SK-N-SH (cell line): ENCODE data around the gene KRT2. TPM values are rescaled to one million over a fixed set of nuclear protein-coding genes. Genes with fewer than 3 reads are reported as not detected.

Experiments used
- CTCF ChIA-PET: fragments of 300-600, 350-600 bp; formaldehyde crosslinking; extraction: SDS; loops from one replicate; lab custom pipeline; 2021; lab: Yijun Ruan, JAX
- POLR2A ChIA-PET: fragments of 350-600 bp; sonication (Branson Sonifier 250); formaldehyde crosslinking; extraction: SDS; loops from one replicate; lab custom pipeline; 2020; ENCODE audit warnings: antibody characterized with exemption, inconsistent platforms; lab: Yijun Ruan, JAX
- DNase-seq: peaks from one replicate; pipeline ENCODE4 v3.0.0; 2012
- H2AFZ ChIP-seq: fragments of 200-600 bp; sonication (generic); 2 replicates; pipeline ENCODE4 v1.8.1; 2016; ENCODE audit warnings: antibody characterized with exemption, mild to moderate bottlenecking, low read depth
- H3F3A ChIP-seq: fragments of 200-600 bp; sonication (generic); replicated peaks from 2 replicates; pipeline ENCODE3; 2016; ENCODE audit warnings: antibody characterized with exemption, mild to moderate bottlenecking; ENCODE audit not compliant: insufficient read depth
- H3K27ac ChIP-seq, 2 experiments: fragments of 200-500 bp in 1 of 2; fragments of 200-600 bp in 1 of 2; sonication (Bioruptor generic) in 1 of 2; sonication (generic), shearing (Covaris generic) in 1 of 2; 2 replicates each; pipeline versions ENCODE4 v1.5.1 to v1.6.1; 2014 to 2016; ENCODE audit warnings: low read depth in 2 of 2, inconsistent platforms in 1 of 2, low read length in 1 of 2, mild to moderate bottlenecking in 1 of 2, mixed read lengths in 1 of 2
- H3K27me3 ChIP-seq: fragments of 200-600 bp; sonication (generic), shearing (Covaris generic); 2 replicates; pipeline ENCODE4 v1.6.1; 2016; ENCODE audit warnings: mixed run types; ENCODE audit not compliant: insufficient read depth
- H3K36me3 ChIP-seq, 2 experiments: fragments of 200-500 bp in 1 of 2; fragments of 200-600 bp in 1 of 2; sonication (Bioruptor generic) in 1 of 2; sonication (generic) in 1 of 2; replicated peaks in 1 of 2; 2 replicates each; pipeline versions ENCODE3 to v1.5.1; 2014 to 2016; ENCODE audit warnings: low read length in 1 of 2, mild to moderate bottlenecking in 1 of 2; ENCODE audit not compliant: insufficient read depth in 2 of 2, control insufficient read depth in 1 of 2
- H3K4me1 ChIP-seq, 2 experiments: fragments of 200-500 bp in 1 of 2; fragments of 200-600 bp in 1 of 2; sonication (Bioruptor generic) in 1 of 2; sonication (generic), shearing (Covaris generic) in 1 of 2; 2 replicates each; pipeline versions ENCODE4 v1.5.1 to v1.6.1; 2014 to 2016; ENCODE audit warnings: low read depth in 1 of 2, low read length in 1 of 2, mixed run types in 1 of 2; ENCODE audit not compliant: insufficient read depth in 2 of 2, control insufficient read depth in 1 of 2
- H3K4me2 ChIP-seq: fragments of 200-600 bp; sonication (generic), shearing (Covaris generic); 2 replicates; pipeline ENCODE4 v1.6.1; 2017; ENCODE audit warnings: mixed run types
- H3K4me3 ChIP-seq, 2 experiments: fragments of 200-500 bp in 1 of 2; fragments of 200-600 bp in 1 of 2; sonication (Bioruptor generic) in 1 of 2; sonication (generic), shearing (Covaris generic) in 1 of 2; 2 replicates each; pipeline versions ENCODE4 v1.5.1 to v1.8.1; 2014 to 2016; ENCODE audit warnings: low read depth in 2 of 2, inconsistent platforms in 1 of 2, low read length in 1 of 2, mild to moderate bottlenecking in 1 of 2, mixed read lengths in 1 of 2, moderate library complexity in 1 of 2
- H3K79me2 ChIP-seq: fragments of 200-600 bp; sonication (generic); 2 replicates; pipeline ENCODE4 v1.8.1; 2017; ENCODE audit warnings: mild to moderate bottlenecking; ENCODE audit not compliant: insufficient read depth
- H3K9ac ChIP-seq: fragments of 200-600 bp; sonication (generic); 2 replicates; pipeline ENCODE4 v1.6.1; 2017; ENCODE audit warnings: mixed run types
- H3K9me2 ChIP-seq: fragments of 200-600 bp; sonication (generic); 2 replicates; pipeline ENCODE4 v1.6.1; 2017; ENCODE audit warnings: mixed run types
- H3K9me3 ChIP-seq: fragments of 200-600 bp; sonication (generic); 2 replicates; pipeline ENCODE4 v1.6.1; 2017; ENCODE audit warnings: mixed run types, mild to moderate bottlenecking, moderate library complexity
- H4K20me1 ChIP-seq: fragments of 200-600 bp; sonication (generic); 2 replicates; pipeline ENCODE4 v1.6.1; 2017; ENCODE audit warnings: mild to moderate bottlenecking, mixed run types; ENCODE audit not compliant: insufficient read depth
- CHD2 ChIP-seq: fragments of 150-350 bp; IDR thresholded peaks from 2 replicates; pipeline ENCODE4 v1.6.1; 2018; ENCODE audit warnings: low read length; ENCODE audit not compliant: partially characterized antibody
- EZH2phosphoT487 ChIP-seq: fragments of 200-600 bp; sonication (generic); IDR thresholded peaks from 2 replicates; pipeline ENCODE4 v1.6.1; 2017; ENCODE audit warnings: low read depth, mixed run types, mild to moderate bottlenecking, antibody characterized with exemption, moderate library complexity, borderline replicate concordance
- GABPA ChIP-seq: IDR thresholded peaks from 2 replicates; pipeline ENCODE4 v1.4.0; 2012; ENCODE audit warnings: low read depth, mild to moderate bottlenecking
- GATA2 ChIP-seq: sonication (generic); formaldehyde crosslinking; IDR thresholded peaks from 2 replicates; pipeline ENCODE4 v1.5.0; 2020; ENCODE audit warnings: mild to moderate bottlenecking, missing genetic modification reagents
- IRF3 ChIP-seq: fragments of 150-350 bp; IDR thresholded peaks from 2 replicates; pipeline ENCODE4 v1.6.1; 2016; ENCODE audit warnings: mild to moderate bottlenecking, low read depth, low read length
- JUND ChIP-seq: IDR thresholded peaks from 2 replicates; pipeline ENCODE4 v1.4.0; 2012
- MEF2A ChIP-seq: IDR thresholded peaks from 2 replicates; pipeline ENCODE4 v1.4.0; 2012; ENCODE audit warnings: low read depth, borderline replicate concordance
- NFIC ChIP-seq: IDR thresholded peaks from 2 replicates; pipeline ENCODE4 v1.4.0; 2012; ENCODE audit warnings: borderline replicate concordance
- NRF1 ChIP-seq: IDR thresholded peaks from 2 replicates; pipeline ENCODE4 v1.6.1; 2012; ENCODE audit warnings: low read depth, mild to moderate bottlenecking, low read length
- PBX3 ChIP-seq: IDR thresholded peaks from 2 replicates; pipeline ENCODE4; 2012
- POLR2AphosphoS5 ChIP-seq: IDR thresholded peaks from 2 replicates; pipeline ENCODE4 v1.6.1; 2012; ENCODE audit warnings: low read depth, low read length
- RAD21 ChIP-seq: IDR thresholded peaks from 2 replicates; pipeline ENCODE4 v1.6.1; 2012; ENCODE audit warnings: mild to moderate bottlenecking, low read length
- RCOR1 ChIP-seq: fragments of 150-350 bp; IDR thresholded peaks from 2 replicates; pipeline ENCODE4 v1.6.1; 2017; ENCODE audit warnings: antibody characterized with exemption, low read length
- RXRA ChIP-seq: IDR thresholded peaks from 2 replicates; pipeline ENCODE4 v1.4.0; 2012; ENCODE audit warnings: low read depth, mild to moderate bottlenecking, borderline replicate concordance
- SIN3A ChIP-seq: IDR thresholded peaks from 2 replicates; pipeline ENCODE4 v1.6.1; 2012; ENCODE audit warnings: low read depth, mild to moderate bottlenecking, low read length, moderate library complexity, borderline replicate concordance
- ZBTB33 ChIP-seq: IDR thresholded peaks from 2 replicates; pipeline ENCODE4 v1.4.0; 2012; ENCODE audit warnings: low read depth, borderline replicate concordance
- WGBS: methylation state at CpG from one replicate; pipeline ENCODE4 v1.1.6; 2017; ENCODE audit warnings: low lambda C conversion rate; 5-methylcytosine and 5-hydroxymethylcytosine counted together
- polyA plus RNA-seq, 3 experiments: library from polyadenylated mRNA; depleted of rRNA; stranded (reverse); fragments of >200 nt; gene quantifications; 2 replicates each; pipeline ENCODE4 v1.2.3, GENCODE V29; 2012
- TF ChIP-seq, protein P1 (sequence below): fragments of 150-350 bp; IDR thresholded peaks from 2 replicates; pipeline ENCODE4 v1.6.1; 2017; ENCODE audit warnings: antibody characterized with exemption, low read length, low read depth, borderline replicate concordance

KRT2 gene
- polyA plus RNA-seq, 1 of the 3 experiments (the other 2 are of a cell fraction) = not detected

- Histone ChIP-seq H3K9me2 (no peaks in the 10 kb centered on the region), H3K4me3 (no peak overlapping the region), H2AFZ (no peak overlapping the region), H3K9ac (no peak overlapping the region), H3K27me3 (peaks cover 53% of the 10 kb centered on the region), H3F3A (no peaks in the 10 kb centered on the region), H3K9me3 (no peaks in the 10 kb centered on the region), H3K79me2 (no peaks in the 10 kb centered on the region), H3K27ac (no peak overlapping the region), H3K36me3 (no peaks in the 10 kb centered on the region), H4K20me1 (no peaks in the 10 kb centered on the region), H3K4me2 (no peak overlapping the region), H3K4me1 (no peaks in the 10 kb centered on the region)
- ChIA-PET CTCF (no interaction called here), POLR2A (no interaction called here)
- whole genome bisulfite sequencing = 21% methylated on average over 2 of the region's 2 CpGs
- TF ChIP-seq GATA2 (CRISPR knock-in tag) (no peak), MEF2A (no peak), EZH2phosphoT487 (no peak), PBX3 (no peak), NFIC (no peak), NRF1 (no peak), POLR2AphosphoS5 (no peak)
- DNase-seq = no peak
Observed at GRCh38 chr12:52684431-52684830, 32.4 kb upstream of the KRT2 start.

DNA sequence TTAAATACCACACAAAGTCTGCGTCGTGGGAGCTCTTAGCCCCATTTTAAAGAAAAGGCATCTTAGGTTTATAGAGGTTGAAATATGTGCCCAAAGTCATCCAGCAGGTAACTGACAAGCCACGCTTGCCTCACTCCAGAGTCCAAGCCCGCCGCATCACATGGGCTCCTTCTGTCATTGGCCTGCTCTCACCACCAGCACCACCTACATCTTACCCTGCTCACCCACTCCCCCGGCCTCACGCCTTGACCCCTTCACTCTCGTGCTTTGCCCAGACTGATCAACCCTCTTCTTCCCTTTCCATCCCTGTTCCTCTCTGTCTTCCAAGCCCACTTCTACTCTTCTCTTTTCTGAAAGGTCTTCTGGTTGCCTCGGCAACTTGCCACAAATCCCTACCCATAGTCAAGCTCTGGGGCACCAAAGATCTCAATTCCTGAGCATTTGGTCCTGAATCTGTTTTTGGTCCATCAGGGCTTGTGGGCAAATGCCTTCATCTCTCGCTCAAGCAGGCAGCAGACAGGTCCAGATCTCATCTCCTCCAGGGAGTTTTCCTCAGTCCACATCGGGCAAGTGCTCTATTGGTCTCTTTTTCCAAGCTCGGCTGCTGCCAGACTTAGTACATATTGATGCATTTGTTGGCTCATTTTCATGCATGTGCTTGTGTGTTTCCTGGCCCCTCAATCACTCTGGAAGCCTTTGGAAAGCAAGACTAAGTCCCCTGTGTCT lies 31.7 kb upstream of the KRT2 start:
- Histone ChIP-seq H3K9me3 (no peaks in the 10 kb centered on the region), H4K20me1 (no peaks in the 10 kb centered on the region), H3K9ac (no peak overlapping the region), H3K36me3 (no peaks in the 10 kb centered on the region), H3K79me2 (no peaks in the 10 kb centered on the region), H3K9me2 (no peaks in the 10 kb centered on the region), H3K4me3 (no peak overlapping the region), H3F3A (no peaks in the 10 kb centered on the region), H3K4me1 (no peaks in the 10 kb centered on the region), H3K27me3 (peaks cover 53% of the 10 kb centered on the region), H2AFZ (no peak overlapping the region), H3K27ac (no peak overlapping the region), H3K4me2 (no peak overlapping the region)
- POLR2A ChIA-PET = no interaction called here
- TF ChIP-seq RXRA (no peak), POLR2AphosphoS5 (no peak), NFIC (no peak), SIN3A (no peak), GABPA (no peak), GATA2 (CRISPR knock-in tag) (no peak), RAD21 (no peak), JUND (no peak), CHD2 (no peak), IRF3 (no peak), RCOR1 (no peak), NRF1 (no peak), ZBTB33 (no peak)
- TF ChIP-seq, protein P1, sequence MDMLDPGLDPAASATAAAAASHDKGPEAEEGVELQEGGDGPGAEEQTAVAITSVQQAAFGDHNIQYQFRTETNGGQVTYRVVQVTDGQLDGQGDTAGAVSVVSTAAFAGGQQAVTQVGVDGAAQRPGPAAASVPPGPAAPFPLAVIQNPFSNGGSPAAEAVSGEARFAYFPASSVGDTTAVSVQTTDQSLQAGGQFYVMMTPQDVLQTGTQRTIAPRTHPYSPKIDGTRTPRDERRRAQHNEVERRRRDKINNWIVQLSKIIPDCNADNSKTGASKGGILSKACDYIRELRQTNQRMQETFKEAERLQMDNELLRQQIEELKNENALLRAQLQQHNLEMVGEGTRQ = no peak
- CTCF ChIA-PET = no interaction called here
- 31% methylated on average over 12 of the region's 12 CpGs for WGBS
- DNase-seq = no peak
